ENCODE results near the gene MYOCD. TPM values are rescaled to one million over a fixed set of nuclear protein-coding genes. Genes with fewer than 3 reads are reported as not detected.

Gene MYOCD
- total RNA-seq, 1 experiment from 2014 or later = not detected

DNA sequence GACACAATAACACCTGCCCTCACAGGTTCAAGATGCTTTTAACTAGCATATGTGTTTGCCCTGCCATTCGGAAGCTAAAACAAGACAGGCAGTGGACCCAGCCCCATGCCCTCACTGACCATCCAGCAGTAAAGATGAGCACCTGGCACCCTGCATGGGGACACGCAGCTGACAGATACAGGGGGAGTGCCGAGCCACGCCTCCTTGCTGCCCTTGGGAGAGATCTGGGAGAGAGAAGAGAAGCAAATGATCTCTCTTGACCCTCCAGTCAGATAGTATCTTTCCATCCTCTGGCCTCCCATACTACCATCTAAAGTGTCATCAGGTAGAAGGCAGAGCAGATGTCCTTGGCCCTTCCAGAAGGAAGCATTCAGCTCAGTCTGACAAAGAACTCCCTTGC lies 40.6 kb upstream of the MYOCD start:
- Mint-ChIP-seq H3K36me3 (ENCODE audit: insufficient read depth, unreplicated experiment) (no peaks in the 10 kb centered on the region), H3K27me3 (ENCODE audit: insufficient read depth, unreplicated experiment) (no peaks in the 10 kb centered on the region), H3K4me3 (ENCODE audit: unreplicated experiment) (no peak overlapping the region), H3K4me1 (ENCODE audit: insufficient read depth, unreplicated experiment) (no peaks in the 10 kb centered on the region), H3K27ac (ENCODE audit: low read depth, unreplicated experiment) (no peak overlapping the region), H3K9me3 (ENCODE audit: unreplicated experiment) (peaks cover 7% of the 10 kb centered on the region)
- no peak for DNase-seq (ENCODE audit: unreplicated experiment)
- CTCF ChIA-PET = interaction anchor here (0.6 to 0.9 kb wide), 2 partner anchors 12 to 43 kb away, joined by 4 read pairs; no protein-coding TSS in a partner anchor
- POLR2A ChIA-PET = no interaction called here
- no TSS peak for BruUV-seq (replicated peaks)
- TF ChIP-seq, protein P1, sequence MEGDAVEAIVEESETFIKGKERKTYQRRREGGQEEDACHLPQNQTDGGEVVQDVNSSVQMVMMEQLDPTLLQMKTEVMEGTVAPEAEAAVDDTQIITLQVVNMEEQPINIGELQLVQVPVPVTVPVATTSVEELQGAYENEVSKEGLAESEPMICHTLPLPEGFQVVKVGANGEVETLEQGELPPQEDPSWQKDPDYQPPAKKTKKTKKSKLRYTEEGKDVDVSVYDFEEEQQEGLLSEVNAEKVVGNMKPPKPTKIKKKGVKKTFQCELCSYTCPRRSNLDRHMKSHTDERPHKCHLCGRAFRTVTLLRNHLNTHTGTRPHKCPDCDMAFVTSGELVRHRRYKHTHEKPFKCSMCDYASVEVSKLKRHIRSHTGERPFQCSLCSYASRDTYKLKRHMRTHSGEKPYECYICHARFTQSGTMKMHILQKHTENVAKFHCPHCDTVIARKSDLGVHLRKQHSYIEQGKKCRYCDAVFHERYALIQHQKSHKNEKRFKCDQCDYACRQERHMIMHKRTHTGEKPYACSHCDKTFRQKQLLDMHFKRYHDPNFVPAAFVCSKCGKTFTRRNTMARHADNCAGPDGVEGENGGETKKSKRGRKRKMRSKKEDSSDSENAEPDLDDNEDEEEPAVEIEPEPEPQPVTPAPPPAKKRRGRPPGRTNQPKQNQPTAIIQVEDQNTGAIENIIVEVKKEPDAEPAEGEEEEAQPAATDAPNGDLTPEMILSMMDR (IDR thresholded peaks at IDR 0.05; ENCODE audit: unreplicated experiment) = no peak
- intact Hi-C loops (cut with micrococcal nuclease) = no loop called here

DNA sequence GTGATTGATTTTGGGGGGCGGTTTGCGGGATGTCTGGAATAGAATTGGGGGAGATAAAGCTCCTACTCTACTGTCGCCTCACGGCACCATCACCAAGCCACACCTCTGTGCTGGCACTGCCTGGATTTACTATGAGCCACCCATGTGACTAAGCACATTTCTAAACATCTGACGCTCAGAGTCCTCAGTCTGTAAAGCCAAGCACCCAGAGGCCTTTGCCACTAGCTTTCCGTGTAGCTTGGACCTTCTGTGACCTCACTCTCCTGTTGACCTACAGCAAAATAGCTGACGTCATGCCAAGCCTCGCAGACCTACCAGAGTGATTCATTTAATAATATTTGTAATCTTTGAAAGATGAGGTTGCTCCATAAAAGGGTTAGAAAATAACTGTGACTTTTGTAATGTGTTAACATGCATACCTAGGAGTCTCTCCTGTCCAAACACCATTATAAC lies 38.5 kb upstream of the MYOCD start:
- Mint-ChIP-seq H3K4me3 (ENCODE audit: unreplicated experiment) (no peak overlapping the region), H3K27ac (ENCODE audit: low read depth, unreplicated experiment) (no peak overlapping the region), H3K9me3 (ENCODE audit: unreplicated experiment) (peaks cover 7% of the 10 kb centered on the region), H3K4me1 (ENCODE audit: insufficient read depth, unreplicated experiment) (no peaks in the 10 kb centered on the region), H3K27me3 (ENCODE audit: insufficient read depth, unreplicated experiment) (no peaks in the 10 kb centered on the region), H3K36me3 (ENCODE audit: insufficient read depth, unreplicated experiment) (no peaks in the 10 kb centered on the region)
- BruUV-seq (replicated peaks) = no TSS peak
- TF ChIP-seq, protein P1 (IDR thresholded peaks at IDR 0.05; ENCODE audit: unreplicated experiment) = no peak
- intact Hi-C loops (cut with micrococcal nuclease) = no loop called here
- ChIA-PET POLR2A (interaction anchor here (1.1 to 1.4 kb wide), 2 partner anchors 12 to 13 kb away, joined by 3 read pairs; no protein-coding TSS in a partner anchor), CTCF (no interaction called here)
- DNase-seq (ENCODE audit: unreplicated experiment) = peak; percentile 69

DNA sequence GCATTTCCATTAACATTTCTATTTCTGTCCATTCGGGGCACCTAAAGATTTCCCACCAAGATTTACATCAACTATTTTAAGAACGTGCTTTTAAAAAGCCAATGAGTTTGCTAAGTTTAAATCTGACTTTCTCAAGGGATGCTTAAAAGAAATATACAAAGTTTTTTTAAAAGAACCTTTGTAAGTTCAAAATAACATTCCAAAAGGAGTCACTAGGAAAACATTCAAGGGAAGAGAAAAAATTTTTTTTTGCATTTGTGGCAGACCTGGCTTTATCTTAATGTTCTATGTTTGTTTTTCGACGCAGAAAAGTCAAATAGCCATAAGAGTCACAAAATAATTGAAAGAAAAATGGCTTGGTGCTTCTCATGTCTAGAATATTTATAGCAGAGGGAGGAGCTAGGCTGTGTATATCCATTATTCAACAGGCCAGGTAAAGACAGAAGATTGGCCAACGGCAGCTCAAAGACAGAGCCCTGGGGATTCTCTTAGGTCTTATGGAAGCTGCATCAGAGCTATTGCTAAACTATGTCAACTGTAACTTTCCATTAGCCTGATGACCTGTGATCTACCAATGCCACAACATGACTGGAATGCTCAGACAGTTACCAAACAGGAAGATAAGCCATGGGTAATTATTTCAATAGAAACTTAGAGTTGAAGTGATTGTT lies 37.8 kb upstream of the MYOCD start:
- no peak overlapping the region for H3K27ac Mint-ChIP-seq (ENCODE audit: low read depth, unreplicated experiment)
- TF ChIP-seq, protein P1 (IDR thresholded peaks at IDR 0.05; ENCODE audit: unreplicated experiment) = no peak
- ChIA-PET CTCF (interaction anchor here (0.6 kb wide), 1 partner anchor 84 kb away, joined by 5 read pairs; no protein-coding TSS in a partner anchor), POLR2A (interaction anchor here (0.6 to 1.1 kb wide), 2 partner anchors 13 to 1426 kb away, joined by 3 read pairs; no protein-coding TSS in a partner anchor)
- DNase-seq (ENCODE audit: unreplicated experiment) = no peak
- no peak overlapping the region for H3K4me3 Mint-ChIP-seq (ENCODE audit: unreplicated experiment)
- H3K9me3 Mint-ChIP-seq (ENCODE audit: unreplicated experiment) = peaks cover under 1% of the 10 kb centered on the region
- no peaks in the 10 kb centered on the region for H3K4me1 Mint-ChIP-seq (ENCODE audit: insufficient read depth, unreplicated experiment)
- BruUV-seq (replicated peaks) = no TSS peak
- H3K27me3 Mint-ChIP-seq (ENCODE audit: insufficient read depth, unreplicated experiment) = no peaks in the 10 kb centered on the region
- intact Hi-C loops (cut with micrococcal nuclease) = no loop called here
- no peaks in the 10 kb centered on the region for H3K36me3 Mint-ChIP-seq (ENCODE audit: insufficient read depth, unreplicated experiment)

DNA sequence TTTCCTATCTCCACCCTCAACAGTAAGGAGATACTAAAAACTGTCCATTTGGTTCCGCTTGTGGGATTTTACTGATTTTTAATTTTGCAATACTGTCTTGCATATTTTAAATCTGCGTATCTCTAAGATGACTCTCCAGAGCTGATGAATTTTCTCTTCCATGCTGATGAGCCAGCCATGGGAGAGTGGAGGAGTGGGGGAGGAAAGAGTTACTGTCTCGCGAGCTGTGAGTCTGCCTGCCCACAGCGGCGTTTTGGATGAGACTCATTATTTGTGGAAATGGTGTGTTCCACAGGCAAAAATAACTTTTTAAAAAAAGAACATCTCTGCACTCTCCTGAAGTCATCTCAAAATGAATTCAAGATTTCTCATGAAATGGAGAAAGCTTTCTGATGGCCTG lies 34.6 kb upstream of the MYOCD start:
- DNase-seq (ENCODE audit: unreplicated experiment) = no peak
- POLR2A ChIA-PET = interaction anchor here (0.6 to 0.7 kb wide), 3 partner anchors 10 to 1947 kb away, joined by 3 read pairs; no protein-coding TSS in a partner anchor
- Mint-ChIP-seq H3K36me3 (ENCODE audit: insufficient read depth, unreplicated experiment) (no peaks in the 10 kb centered on the region), H3K27ac (ENCODE audit: low read depth, unreplicated experiment) (no peak overlapping the region), H3K9me3 (ENCODE audit: unreplicated experiment) (peaks cover 5% of the 10 kb centered on the region), H3K27me3 (ENCODE audit: insufficient read depth, unreplicated experiment) (no peaks in the 10 kb centered on the region), H3K4me1 (ENCODE audit: insufficient read depth, unreplicated experiment) (no peaks in the 10 kb centered on the region), H3K4me3 (ENCODE audit: unreplicated experiment) (no peak overlapping the region)
- TF ChIP-seq, protein P1 (IDR thresholded peaks at IDR 0.05; ENCODE audit: unreplicated experiment) = no peak
- no TSS peak for BruUV-seq (replicated peaks)
- CTCF ChIA-PET = interaction anchor here (0.7 to 1.3 kb wide), 2 partner anchors 9 to 87 kb away, joined by 3 to 4 read pairs; no protein-coding TSS in a partner anchor
- intact Hi-C loops (cut with micrococcal nuclease) = no loop called here
